ELR (cell line): ENCODE measurements around the gene LPCAT2.
A peak's percentile ranks its signal among the peaks of the same experiment; 100 is the strongest.

Source experiments
- DNase-seq: peaks from one replicate; pipeline ENCODE4 v3.0.0-alpha.2; 2015; ENCODE audit warnings: low read depth

LPCAT2 gene

GRCh38 chr16:55508941-55509931, at the start of gene LPCAT2:
Gene LPCAT2 (plus strand): TSS chr16:55509072. CDS start chr16:55509182, 110 bp downstream.
- peak; percentile 91 for DNase-seq

GRCh38 chr16:55462241-55462640, 46.6 kb upstream of the LPCAT2 start:
- no peak for DNase-seq

GRCh38 chr16:55464375-55464774, 44.5 kb upstream of the LPCAT2 start:
- no peak for DNase-seq

GRCh38 chr16:55465077-55465896, 43.6 kb upstream of the LPCAT2 start:
- peak; percentile 89 for DNase-seq

- DNase-seq: no peak
Measured at GRCh38 chr16:55466209-55466608, 42.7 kb upstream of the LPCAT2 start.

- no peak for DNase-seq
Measured at GRCh38 chr16:55467898-55468297, 41.0 kb upstream of the LPCAT2 start.

GRCh38 chr16:55468352-55468990, 40.4 kb upstream of the LPCAT2 start:
- DNase-seq: no peak

- DNase-seq: no peak
Measured at GRCh38 chr16:55469821-55470532, 38.9 kb upstream of the LPCAT2 start.

- DNase-seq: peak; percentile 36
Measured at GRCh38 chr16:55470533-55471371, 38.1 kb upstream of the LPCAT2 start.

GRCh38 chr16:55471448-55472097, 37.3 kb upstream of the LPCAT2 start:
- DNase-seq: peak; percentile 95

GRCh38 chr16:55473587-55473986, 35.3 kb upstream of the LPCAT2 start:
- no peak for DNase-seq

GRCh38 chr16:55474821-55475220, 34.1 kb upstream of the LPCAT2 start:
- DNase-seq: no peak

GRCh38 chr16:55475919-55476318, 33.0 kb upstream of the LPCAT2 start:
- DNase-seq: no peak

- DNase-seq: no peak
Measured at GRCh38 chr16:55476625-55477533, 32.0 kb upstream of the LPCAT2 start.

- DNase-seq: no peak
Measured at GRCh38 chr16:55477736-55478135, 31.1 kb upstream of the LPCAT2 start.

GRCh38 chr16:55478827-55479429, 29.9 kb upstream of the LPCAT2 start, which contains the start of gene MMP2:
Gene MMP2 (plus strand): TSS chr16:55479198. CDS start chr16:55479480, 282 bp downstream.
- peak; percentile 65 for DNase-seq

- DNase-seq: peak; percentile 35
Measured at GRCh38 chr16:55479430-55480140, 29.3 kb upstream of the LPCAT2 start.

GRCh38 chr16:55480228-55480655, 28.6 kb upstream of the LPCAT2 start:
- peak; percentile 85 for DNase-seq
